Activated CD8-positive, alpha-beta memory T cell treated with anti-CD3 and anti-CD28 coated beads for 1 hour (primary cell): Measurements from ENCODE around the gene PRX.
A peak's percentile ranks its signal among the peaks of the same experiment; 100 is the strongest.
"Not testable (repeated sequence)": the region's sequence is repeated elsewhere in the genome, so short reads cannot be mapped to it uniquely, and the experiment has no call there.

Experiments used
- DNase-seq, 2 donors: peaks; one replicate each; pipeline ENCODE4 v3.0.0-alpha.2; 2020; ENCODE audit warnings: low read depth in 1 of 2; ENCODE audit errors: extremely low read depth in 1 of 2

Gene PRX

GRCh38 chr19:40442328-40443130 lies 29.4 kb upstream of the PRX start:
- no peak for DNase-seq

DNA sequence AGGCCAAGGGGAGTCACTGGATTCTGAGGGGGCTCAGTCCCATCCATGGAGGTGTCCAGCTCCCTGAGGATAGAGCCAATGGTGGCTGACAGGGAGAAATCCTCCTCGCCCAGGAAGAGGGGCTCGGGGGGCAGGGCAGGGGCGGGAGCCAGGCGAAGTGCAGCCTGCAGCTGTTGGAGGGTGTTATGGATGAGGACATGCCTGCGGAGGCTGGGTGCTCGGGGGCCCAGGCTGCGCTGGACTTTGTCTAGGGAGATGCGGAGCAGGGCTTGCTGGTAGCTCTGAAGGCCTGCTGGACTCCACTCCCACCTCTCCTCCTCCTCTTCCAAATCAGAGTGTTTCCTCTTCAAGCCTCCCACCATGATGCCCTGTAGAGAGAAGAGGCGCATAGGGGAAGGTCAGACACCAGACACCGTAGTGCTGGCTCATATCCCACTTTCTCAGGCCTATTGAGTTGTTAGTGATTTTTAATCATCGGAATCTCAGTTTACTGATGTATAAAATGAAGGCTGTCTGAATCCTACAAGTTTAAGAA lies 28.6 kb upstream of the PRX start:
- DNase-seq, result no peak

DNA sequence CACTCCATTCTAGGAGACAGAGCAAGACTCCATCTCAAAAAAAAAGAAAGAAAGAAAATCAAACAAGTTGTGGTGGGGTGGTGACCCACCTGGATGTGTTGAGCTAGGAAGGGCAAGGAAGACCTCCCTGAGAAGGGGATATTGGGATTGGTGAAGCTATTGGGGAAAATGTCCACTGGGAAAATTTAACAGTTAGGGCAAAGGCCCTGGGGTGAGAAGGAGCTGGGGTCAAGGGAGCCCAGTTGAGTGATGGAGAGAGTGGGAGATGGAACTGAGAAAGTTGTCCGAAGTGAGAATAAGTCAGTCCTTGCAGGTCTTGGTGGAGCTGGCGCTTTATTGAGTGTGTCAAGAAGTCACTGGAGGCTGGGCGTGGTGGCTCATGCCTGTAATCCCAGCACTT lies 25.1 kb upstream of the PRX start:
- DNase-seq, result no peak

GRCh38 chr19:40433391-40434216 lies 20.4 kb upstream of the PRX start:
- DNase-seq, result peak in 1 of 2 donors; percentile 32

DNA sequence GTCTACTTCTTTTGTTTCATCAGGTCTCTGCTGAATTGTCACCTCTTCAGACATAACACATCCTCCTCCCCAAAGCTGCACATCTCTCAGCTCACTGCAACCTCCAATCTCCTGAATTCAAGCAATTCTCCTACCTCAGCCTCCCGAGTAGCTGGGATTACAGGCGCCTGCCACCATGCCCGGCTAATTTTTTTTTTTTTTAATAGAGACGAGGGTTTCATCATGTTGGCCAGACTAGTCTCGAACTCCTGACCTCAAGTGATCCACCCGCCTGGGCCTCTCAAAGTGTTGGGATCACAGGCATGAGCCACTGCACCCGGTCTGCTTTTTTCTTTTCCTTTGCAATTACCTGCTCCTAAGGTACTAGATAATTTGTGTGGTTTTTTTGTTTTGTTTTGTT lies 19.6 kb upstream of the PRX start:
- not testable (repeated sequence) for DNase-seq

DNA sequence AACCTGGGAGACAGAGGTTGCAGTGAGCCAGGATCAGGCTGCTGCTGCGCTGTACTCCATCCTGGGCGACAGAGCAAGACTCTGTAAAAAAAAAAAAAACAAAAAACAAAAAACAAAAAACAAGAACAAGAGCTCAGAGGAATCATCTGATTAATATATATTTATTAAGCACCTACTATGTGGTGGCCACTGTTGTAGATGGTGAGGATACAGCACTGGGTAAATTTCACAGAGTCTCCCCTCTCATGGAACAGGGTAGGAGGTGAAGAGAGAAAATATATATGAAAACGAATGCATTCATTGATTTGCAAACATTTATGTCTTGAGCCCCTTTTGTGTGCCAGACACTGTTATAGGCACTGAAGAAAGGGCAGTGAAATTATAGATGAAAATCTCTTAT lies 18.5 kb upstream of the PRX start:
- DNase-seq, result no peak

DNA sequence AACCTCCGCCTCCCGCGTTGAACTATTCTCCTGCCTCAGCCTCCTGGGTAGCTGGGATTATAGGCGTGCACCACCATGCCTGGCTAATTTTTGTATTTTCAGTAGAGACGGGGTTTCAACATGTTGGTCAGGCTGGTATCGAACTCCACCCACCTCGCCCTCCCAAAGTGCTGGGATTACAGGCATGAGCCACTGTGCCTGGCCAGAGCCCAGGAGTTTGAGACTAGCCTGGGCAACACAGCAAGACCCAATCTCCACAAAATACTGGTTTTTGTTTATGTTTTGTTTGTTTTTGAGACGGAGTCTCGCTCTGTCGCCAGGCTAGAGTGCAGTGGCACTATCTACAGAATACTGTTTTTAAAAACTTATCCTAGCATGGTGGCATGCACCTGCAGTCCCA lies 17.1 kb upstream of the PRX start:
- not testable (repeated sequence) for DNase-seq

DNA sequence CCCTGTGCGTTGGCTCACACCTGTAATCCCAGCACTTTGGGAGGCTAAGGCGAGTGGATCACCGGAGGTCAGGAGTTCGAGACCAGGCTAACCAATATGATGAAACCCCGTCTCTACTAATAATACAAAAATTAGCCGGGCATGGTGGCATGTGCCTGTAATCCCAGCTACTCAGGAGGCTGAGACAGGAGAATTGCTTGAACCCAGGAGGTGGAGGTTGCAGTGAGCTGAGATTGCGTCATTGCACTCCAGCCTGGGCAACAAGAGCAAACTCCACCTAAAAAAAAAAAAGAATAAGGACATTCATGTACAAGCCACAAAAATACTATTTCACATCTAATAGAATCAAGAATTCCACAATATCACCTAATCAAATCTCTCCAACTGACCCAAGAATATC lies 15.0 kb upstream of the PRX start:
- DNase-seq, result not testable (repeated sequence)

GRCh38 chr19:40425450-40426287 lies 12.5 kb upstream of the PRX start, which contains the start of gene SERTAD1:
SERTAD1 (minus strand) TSS chr19:40425992; CDS start chr19:40423546, 2,446 bp downstream.
- peak; percentile 100 for DNase-seq

- no peak for DNase-seq
These were observed 11.7 kb upstream of the PRX start for GRCh38 chr19:40424637-40425449.

GRCh38 chr19:40423938-40424337 lies 10.8 kb upstream of the PRX start:
- no peak for DNase-seq

- no peak for DNase-seq
These were observed 9.8 kb upstream of the PRX start for GRCh38 chr19:40422748-40423566.

- DNase-seq, result no peak
These were observed 9.0 kb upstream of the PRX start for GRCh38 chr19:40421993-40422747.

- DNase-seq, result peak in 1 of 2 donors; percentile 60
These were observed 7.9 kb upstream of the PRX start for GRCh38 chr19:40420766-40421765.

DNA sequence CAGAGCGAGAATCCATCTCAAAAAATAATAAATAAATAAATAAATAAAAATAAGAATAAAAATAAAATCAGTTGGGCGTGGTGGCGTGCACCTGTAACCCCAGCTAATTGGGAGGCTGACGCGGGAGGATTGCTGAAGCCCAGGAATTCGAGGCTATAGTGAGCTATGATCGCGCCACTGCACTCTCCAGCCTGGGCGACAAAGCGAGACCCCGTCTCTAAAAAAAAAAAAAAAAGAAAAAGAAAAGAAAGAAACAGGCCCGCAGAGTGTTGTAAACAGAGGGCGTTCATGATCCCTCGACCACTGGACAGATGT lies 7.2 kb upstream of the PRX start:
- DNase-seq, result no peak

GRCh38 chr19:40419780-40420179 lies 6.6 kb upstream of the PRX start:
- no peak for DNase-seq

- no peak for DNase-seq
These were observed 6.0 kb upstream of the PRX start for GRCh38 chr19:40419066-40419612.
